Measurements from ENCODE around the gene ZFP69B.

The ZFP69B gene

GRCh38 chr1:40423264-40423642 is 27.0 kb upstream of the ZFP69B start:
- H3K36me3 Mint-ChIP-seq (ENCODE audit: low read depth): peaks cover 77% of the 10 kb centered on the region
- H3K4me1 Mint-ChIP-seq (ENCODE audit: low read depth): peaks cover 29% of the 10 kb centered on the region
- no peak overlapping the region for H3K27ac Mint-ChIP-seq
- H3K4me3 Mint-ChIP-seq: peak overlapping the region; percentile 11
- peaks cover 3% of the 10 kb centered on the region for H3K9me3 Mint-ChIP-seq
- no peaks in the 10 kb centered on the region for H3K27me3 Mint-ChIP-seq

GRCh38 chr1:40423951-40424618 is 26.2 kb upstream of the ZFP69B start:
- Mint-ChIP-seq H3K36me3 (ENCODE audit: low read depth) (peaks cover 68% of the 10 kb centered on the region), H3K27ac (no peak overlapping the region), H3K27me3 (no peaks in the 10 kb centered on the region), H3K9me3 (peaks cover 3% of the 10 kb centered on the region), H3K4me1 (ENCODE audit: low read depth) (peaks cover 23% of the 10 kb centered on the region), H3K4me3 (no peak overlapping the region)

GRCh38 chr1:40425198-40425597 is 25.1 kb upstream of the ZFP69B start:
- Mint-ChIP-seq H3K4me3 (no peak overlapping the region), H3K36me3 (ENCODE audit: low read depth) (peaks cover 57% of the 10 kb centered on the region), H3K9me3 (peaks cover 3% of the 10 kb centered on the region), H3K27ac (no peak overlapping the region), H3K4me1 (ENCODE audit: low read depth) (peaks cover 23% of the 10 kb centered on the region), H3K27me3 (no peaks in the 10 kb centered on the region)

GRCh38 chr1:40431385-40431784 is 18.9 kb upstream of the ZFP69B start:
- Mint-ChIP-seq H3K27me3 (no peaks in the 10 kb centered on the region), H3K4me3 (no peak overlapping the region), H3K9me3 (peaks cover 3% of the 10 kb centered on the region), H3K27ac (no peak overlapping the region), H3K4me1 (ENCODE audit: low read depth) (no peaks in the 10 kb centered on the region), H3K36me3 (ENCODE audit: low read depth) (peaks cover 13% of the 10 kb centered on the region)

GRCh38 chr1:40432644-40433390 is 17.5 kb upstream of the ZFP69B start:
- no peaks in the 10 kb centered on the region for H3K9me3 Mint-ChIP-seq
- no peaks in the 10 kb centered on the region for H3K4me1 Mint-ChIP-seq (ENCODE audit: low read depth)
- no peaks in the 10 kb centered on the region for H3K27me3 Mint-ChIP-seq
- H3K36me3 Mint-ChIP-seq (ENCODE audit: low read depth): peaks cover 7% of the 10 kb centered on the region
- no peak overlapping the region for H3K27ac Mint-ChIP-seq
- no peak overlapping the region for H3K4me3 Mint-ChIP-seq

- Mint-ChIP-seq H3K27ac (no peak overlapping the region), H3K4me3 (no peak overlapping the region), H3K36me3 (ENCODE audit: low read depth) (peaks cover 7% of the 10 kb centered on the region), H3K9me3 (no peaks in the 10 kb centered on the region), H3K4me1 (ENCODE audit: low read depth) (no peaks in the 10 kb centered on the region), H3K27me3 (no peaks in the 10 kb centered on the region)
Measured at GRCh38 chr1:40435471-40435870, 14.8 kb upstream of the ZFP69B start.

GRCh38 chr1:40435876-40436275 is 14.4 kb upstream of the ZFP69B start:
- H3K27ac Mint-ChIP-seq: no peak overlapping the region
- no peaks in the 10 kb centered on the region for H3K4me1 Mint-ChIP-seq (ENCODE audit: low read depth)
- no peaks in the 10 kb centered on the region for H3K27me3 Mint-ChIP-seq
- no peaks in the 10 kb centered on the region for H3K9me3 Mint-ChIP-seq
- no peak overlapping the region for H3K4me3 Mint-ChIP-seq
- peaks cover 7% of the 10 kb centered on the region for H3K36me3 Mint-ChIP-seq (ENCODE audit: low read depth)

- H3K27me3 Mint-ChIP-seq: no peaks in the 10 kb centered on the region
- no peak overlapping the region for H3K27ac Mint-ChIP-seq
- H3K4me3 Mint-ChIP-seq: no peak overlapping the region
- H3K36me3 Mint-ChIP-seq (ENCODE audit: low read depth): no peaks in the 10 kb centered on the region
- no peaks in the 10 kb centered on the region for H3K4me1 Mint-ChIP-seq (ENCODE audit: low read depth)
- H3K9me3 Mint-ChIP-seq: no peaks in the 10 kb centered on the region
Measured at GRCh38 chr1:40438391-40439015, 11.8 kb upstream of the ZFP69B start.

- H3K4me3 Mint-ChIP-seq: no peak overlapping the region
- no peaks in the 10 kb centered on the region for H3K9me3 Mint-ChIP-seq
- H3K36me3 Mint-ChIP-seq (ENCODE audit: low read depth): peaks cover 4% of the 10 kb centered on the region
- no peak overlapping the region for H3K27ac Mint-ChIP-seq
- no peaks in the 10 kb centered on the region for H3K4me1 Mint-ChIP-seq (ENCODE audit: low read depth)
- H3K27me3 Mint-ChIP-seq: no peaks in the 10 kb centered on the region
Measured at GRCh38 chr1:40439247-40439646, 11.0 kb upstream of the ZFP69B start.

GRCh38 chr1:40450495-40451237 is 390 bp downstream of the ZFP69B start:
- Mint-ChIP-seq H3K36me3 (ENCODE audit: low read depth) (peaks cover 59% of the 10 kb centered on the region), H3K4me1 (ENCODE audit: low read depth) (peaks cover 49% of the 10 kb centered on the region), H3K27me3 (no peaks in the 10 kb centered on the region), H3K9me3 (peaks cover 28% of the 10 kb centered on the region), H3K4me3 (peak overlapping the region; percentile 87), H3K27ac (peak overlapping the region; percentile 93)

- Mint-ChIP-seq H3K36me3 (ENCODE audit: low read depth) (peaks cover 60% of the 10 kb centered on the region), H3K27ac (peak overlapping the region; percentile 93), H3K27me3 (no peaks in the 10 kb centered on the region), H3K4me1 (ENCODE audit: low read depth) (peaks cover 49% of the 10 kb centered on the region), H3K9me3 (peaks cover 27% of the 10 kb centered on the region), H3K4me3 (peak overlapping the region; percentile 87)
Measured at GRCh38 chr1:40451238-40451585, 936 bp downstream of the ZFP69B start.

GRCh38 chr1:40454873-40455272 is 4.6 kb downstream of the ZFP69B start:
- H3K27ac Mint-ChIP-seq: no peak overlapping the region
- peaks cover 40% of the 10 kb centered on the region for H3K4me1 Mint-ChIP-seq (ENCODE audit: low read depth)
- no peaks in the 10 kb centered on the region for H3K27me3 Mint-ChIP-seq

GRCh38 chr1:40462956-40463590 is 12.8 kb downstream of the ZFP69B start:
- Mint-ChIP-seq H3K27me3 (no peaks in the 10 kb centered on the region), H3K9me3 (peaks cover 50% of the 10 kb centered on the region), H3K4me1 (ENCODE audit: low read depth) (no peaks in the 10 kb centered on the region), H3K4me3 (no peak overlapping the region), H3K27ac (no peak overlapping the region), H3K36me3 (ENCODE audit: low read depth) (peaks cover 85% of the 10 kb centered on the region)

More at GRCh38 chr1:40454873-40455272, 4.6 kb downstream of the ZFP69B start:
- H3K4me3 Mint-ChIP-seq: no peak overlapping the region
- peaks cover 87% of the 10 kb centered on the region for H3K36me3 Mint-ChIP-seq (ENCODE audit: low read depth)
- H3K9me3 Mint-ChIP-seq: peaks cover 57% of the 10 kb centered on the region

- peaks cover 70% of the 10 kb centered on the region for H3K9me3 Mint-ChIP-seq
- H3K27ac Mint-ChIP-seq: no peak overlapping the region
- no peak overlapping the region for H3K4me3 Mint-ChIP-seq
- H3K36me3 Mint-ChIP-seq (ENCODE audit: low read depth): peaks cover 55% of the 10 kb centered on the region
- no peaks in the 10 kb centered on the region for H3K4me1 Mint-ChIP-seq (ENCODE audit: low read depth)
- no peaks in the 10 kb centered on the region for H3K27me3 Mint-ChIP-seq
Measured at GRCh38 chr1:40469327-40469726, 19.1 kb downstream of the ZFP69B start.

All from stimulated activated naive CD8-positive, alpha-beta T cell treated with anti-CD3 and anti-CD28 coated beads, Interleukin-15, Interleukin-2, amounts not matched to agents 100 ng/mL and 50 ng/mL, for 24 hours (primary cell).